ENCODE data around the gene FLYWCH2. TPM values are rescaled to one million over a fixed set of nuclear protein-coding genes. Genes with fewer than 3 reads are reported as not detected.

Gene FLYWCH2
- total and polyA plus RNA-seq, 2 of the 4 experiments (the other 2 are of a cell fraction): 42.3 to 66.3 TPM

DNA sequence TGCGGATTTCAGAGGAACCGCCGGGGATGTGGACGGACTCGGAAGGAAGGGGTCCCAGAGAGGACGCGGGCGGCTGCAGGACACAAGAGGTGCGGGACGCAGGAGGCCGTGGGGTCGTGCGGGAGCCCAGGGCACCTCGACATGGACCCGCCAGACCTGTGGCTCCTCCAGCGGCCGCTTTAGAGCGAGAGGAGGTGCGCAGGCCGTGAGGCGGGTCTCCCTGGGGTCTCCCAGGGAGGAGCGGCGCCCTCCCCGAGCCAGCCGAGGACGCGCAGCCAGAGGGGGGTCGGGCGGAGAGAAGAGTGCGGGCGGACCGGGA lies 21.9 kb downstream of the FLYWCH2 start:
- dilution Hi-C loops (cut with HindIII; ENCODE audit: low sequenced_read_pairs, unreplicated experiment): no loop called here
- no peak for DNase-seq
- BruUV-seq (replicated peaks): no TSS peak

More for the DNA sequence above, 21.9 kb downstream of the FLYWCH2 start:
- H3K27ac ChIP-seq (ENCODE audit: insufficient read depth, low read length): peak overlapping the region; percentile 84
- peak overlapping the region; percentile 91 for H2AFZ ChIP-seq (replicated peaks; ENCODE audit: low read length, poor library complexity)
- TF ChIP-seq NFE2L2 (IDR thresholded peaks at IDR 0.05; ENCODE audit: low read depth, low read length) (no peak), MAFK (IDR thresholded peaks at IDR 0.05; ENCODE audit: low read depth, low read length) (no peak), CEBPB (IDR thresholded peaks at IDR 0.05; ENCODE audit: low read depth, low read length) (no peak), RCOR1 (IDR thresholded peaks at IDR 0.05; ENCODE audit: insufficient replicate concordance, low read length) (no peak), RFX5 (IDR thresholded peaks at IDR 0.05; ENCODE audit: low read depth, low read length) (no peak)
- TF ChIP-seq, protein P1, sequence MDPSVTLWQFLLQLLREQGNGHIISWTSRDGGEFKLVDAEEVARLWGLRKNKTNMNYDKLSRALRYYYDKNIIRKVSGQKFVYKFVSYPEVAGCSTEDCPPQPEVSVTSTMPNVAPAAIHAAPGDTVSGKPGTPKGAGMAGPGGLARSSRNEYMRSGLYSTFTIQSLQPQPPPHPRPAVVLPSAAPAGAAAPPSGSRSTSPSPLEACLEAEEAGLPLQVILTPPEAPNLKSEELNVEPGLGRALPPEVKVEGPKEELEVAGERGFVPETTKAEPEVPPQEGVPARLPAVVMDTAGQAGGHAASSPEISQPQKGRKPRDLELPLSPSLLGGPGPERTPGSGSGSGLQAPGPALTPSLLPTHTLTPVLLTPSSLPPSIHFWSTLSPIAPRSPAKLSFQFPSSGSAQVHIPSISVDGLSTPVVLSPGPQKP (IDR thresholded peaks at IDR 0.05; ENCODE audit: borderline replicate concordance, low read depth, low read length): no peak
- TF ChIP-seq, protein P2, sequence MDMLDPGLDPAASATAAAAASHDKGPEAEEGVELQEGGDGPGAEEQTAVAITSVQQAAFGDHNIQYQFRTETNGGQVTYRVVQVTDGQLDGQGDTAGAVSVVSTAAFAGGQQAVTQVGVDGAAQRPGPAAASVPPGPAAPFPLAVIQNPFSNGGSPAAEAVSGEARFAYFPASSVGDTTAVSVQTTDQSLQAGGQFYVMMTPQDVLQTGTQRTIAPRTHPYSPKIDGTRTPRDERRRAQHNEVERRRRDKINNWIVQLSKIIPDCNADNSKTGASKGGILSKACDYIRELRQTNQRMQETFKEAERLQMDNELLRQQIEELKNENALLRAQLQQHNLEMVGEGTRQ (IDR thresholded peaks at IDR 0.05; ENCODE audit: low read depth, low read length): no peak
- H4K5ac ChIP-seq (ENCODE audit: low read depth, low read length): no peak overlapping the region; the same call in 1 of the 2 replicates
- no peaks in the 10 kb centered on the region for H3K36me3 ChIP-seq (ENCODE audit: control insufficient read depth, insufficient read depth, low read length)
- peak overlapping the region; percentile 95 for H3K4ac ChIP-seq (ENCODE audit: low read depth, low read length)
- intact Hi-C loops (cut with micrococcal nuclease) (loop anchor here (1.0 to 2.0 kb wide), 3 partner anchors 14 to 37 kb away; partner anchors contain the start of gene FLYWCH2), in situ Hi-C loops (cut with MboI; ENCODE audit: low sequenced_read_pairs) (no loop called here)
- H3K27me3 ChIP-seq (ENCODE audit: control insufficient read depth, insufficient read depth, low read length): no peaks in the 10 kb centered on the region
- 0 out of 4 replicates have a peak, but pooled peaks cover 0 to 3% of the 10 kb centered on the region in 2 experiments for H3K79me1 ChIP-seq (ENCODE audit: low read depth in 1 of 2, low read length in 2 of 2)
- peak overlapping the region; percentile 81; the same call in 1 of the 2 replicates for H3K14ac ChIP-seq (replicated peaks; ENCODE audit: low read depth, low read length)
- ATAC-seq (ENCODE audit: low read depth): peak; percentile 1
- peak overlapping the region; percentile 85 to 89; a peak in 2 of 4 replicates for H4K8ac ChIP-seq (ENCODE audit: low read depth in 2 of 2, low read length in 2 of 2)
- peak overlapping the region; percentile 98 for H2AK9ac ChIP-seq (replicated peaks; ENCODE audit: low read depth, low read length, poor library complexity)
- H4K20me1 ChIP-seq (ENCODE audit: insufficient read depth, low read length): no peaks in the 10 kb centered on the region
- CTCF ChIA-PET: no interaction called here
- H2BK20ac ChIP-seq (ENCODE audit: low read depth, low read length): no peak overlapping the region
- H3K18ac ChIP-seq (ENCODE audit: low read depth, low read length): no peak overlapping the region; the same call in 1 of the 2 replicates
- H3K9me3 ChIP-seq (ENCODE audit: control insufficient read depth, insufficient read depth, low read length): no peaks in the 10 kb centered on the region
- peaks cover 3% of the 10 kb centered on the region for H3K4me1 ChIP-seq (ENCODE audit: control insufficient read depth, insufficient read depth, low read length)
- peak overlapping the region; percentile 92 for H2AK5ac ChIP-seq (ENCODE audit: low read depth, low read length)
- peak overlapping the region; percentile 90 for H3K9ac ChIP-seq (ENCODE audit: low read depth, low read length)
- peak overlapping the region; percentile 88 for H2BK5ac ChIP-seq (ENCODE audit: low read depth, low read length, poor library complexity, severe bottlenecking)
- peak overlapping the region; percentile 74 for H3K4me3 ChIP-seq (ENCODE audit: insufficient read depth, low read depth, low read length)
- POLR2A ChIA-PET (ENCODE audit: unreplicated experiment): no interaction called here
- H3K23ac ChIP-seq (ENCODE audit: low read depth, low read length): peak overlapping the region; percentile 50; the same call in 1 of the 2 replicates
- H2BK120ac ChIP-seq (ENCODE audit: low read depth, low read length): no peak overlapping the region
- peak overlapping the region; percentile 84; the same call in 1 of the 2 replicates for H4K91ac ChIP-seq (ENCODE audit: insufficient read depth, low read depth, low read length)
- peak overlapping the region; percentile 75; the same call in 1 of the 2 replicates for H3K56ac ChIP-seq (ENCODE audit: extremely low read depth, insufficient read depth, low read length)
- H3K4me2 ChIP-seq (ENCODE audit: low read depth, low read length): peak overlapping the region; percentile 97
- WGBS, 2 experiments (ENCODE audit: extremely low coverage in 2 of 2, insufficient read length in 1 of 2): 0% methylated on average over 22 of the region's 32 CpGs; no CpG with 5 or more reads in 1 of the 2 experiments
- no peak overlapping the region for H2BK15ac ChIP-seq (ENCODE audit: low read depth, low read length)
- H3K9me1 ChIP-seq (ENCODE audit: insufficient read depth, low read length): no peaks in the 10 kb centered on the region
